HPDE6-E6E7 (cell line): Measurements from ENCODE around the gene ULK2.
"Not testable (repeated sequence)": the region's sequence is repeated elsewhere in the genome, so short reads cannot be mapped to it uniquely, and the experiment has no call there.

Experiments
- DNase-seq: peaks from one replicate; pipeline ENCODE4 v3.0.0; 2011; ENCODE audit warnings: missing footprints; ENCODE audit errors: extremely low spot score

ULK2 gene

DNA sequence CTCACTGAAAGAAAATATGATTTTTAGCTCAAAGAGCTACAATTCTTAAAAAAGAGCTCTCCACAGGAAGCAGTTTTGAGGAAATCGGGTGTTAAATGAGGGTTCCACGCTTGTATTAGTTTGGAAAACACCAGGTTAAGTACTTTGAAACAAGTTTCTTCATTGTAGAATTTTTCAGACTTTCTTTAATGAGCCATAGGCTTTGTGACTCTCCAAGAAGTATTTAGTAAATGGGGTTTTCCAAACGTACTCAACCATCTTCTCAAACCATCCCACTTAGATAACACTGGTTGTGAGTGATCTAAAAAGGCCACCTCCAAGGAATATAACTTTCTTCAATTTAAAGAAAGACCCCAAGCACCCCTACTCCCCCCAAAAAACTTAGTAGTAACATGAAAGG is 2.7 kb downstream of the ULK2 start:
- DNase-seq = no peak

DNA sequence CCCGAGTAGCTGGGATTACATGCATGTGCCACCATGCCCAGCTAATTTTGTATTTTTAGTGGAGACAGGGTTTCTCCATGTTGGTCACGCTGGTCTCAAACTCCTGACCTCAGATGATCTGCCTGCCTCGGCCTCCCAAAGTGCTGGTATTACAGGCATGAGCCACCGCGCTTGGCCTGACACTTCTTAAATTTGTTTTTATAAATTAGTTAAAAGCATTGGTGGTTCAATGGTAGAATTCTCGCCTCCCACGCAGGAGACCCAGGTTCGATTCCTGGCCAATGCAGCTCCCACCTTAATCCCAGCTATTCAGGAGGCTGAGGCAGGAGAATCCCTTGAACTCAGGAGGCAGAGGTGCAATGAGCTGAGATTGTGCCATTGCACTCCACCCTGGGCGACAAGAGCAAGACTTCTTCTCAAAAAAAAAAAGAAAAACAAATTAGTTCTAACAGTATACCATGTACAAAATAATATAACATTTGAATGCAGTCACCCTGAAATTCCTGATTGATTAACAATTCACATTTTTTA is 7.0 kb downstream of the ULK2 start:
- not testable (repeated sequence) for DNase-seq

DNA sequence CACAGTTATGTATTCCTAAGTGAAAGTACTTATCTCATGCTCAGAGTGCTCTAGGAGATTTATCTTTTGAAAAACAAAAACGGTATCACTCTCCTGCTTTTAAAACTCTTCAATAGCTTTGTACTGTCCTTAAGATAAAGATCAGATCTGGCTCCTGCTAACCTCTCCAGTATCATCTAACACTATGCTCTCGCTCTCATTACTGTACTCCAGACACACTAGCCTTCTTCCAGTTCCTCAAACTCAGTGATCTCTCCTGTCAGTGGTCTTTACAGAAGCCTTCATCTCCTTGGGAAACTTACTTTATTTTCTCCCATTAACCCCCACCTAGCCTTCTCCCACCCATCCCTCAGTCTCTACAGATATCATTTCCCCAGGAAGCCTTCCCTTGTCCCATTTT is 10.1 kb downstream of the ULK2 start:
- DNase-seq = no peak

DNA sequence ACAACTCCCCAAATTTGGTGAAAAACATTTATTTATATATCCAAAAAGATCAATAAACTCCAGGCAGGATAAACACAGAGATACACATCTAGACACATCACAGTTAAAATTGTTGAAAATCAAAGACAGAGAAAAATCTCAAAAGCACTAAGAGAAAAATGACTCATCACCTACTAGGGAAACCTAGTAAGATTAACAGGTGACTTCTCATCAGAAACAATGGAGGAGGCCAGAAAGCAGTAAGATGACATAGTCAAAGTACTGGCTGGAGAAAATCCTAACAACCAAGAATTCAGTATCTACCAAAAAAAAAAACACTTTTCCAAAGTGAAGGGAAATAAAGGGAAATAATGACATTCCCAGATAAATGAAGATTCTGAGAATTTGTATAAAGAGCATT is 33.8 kb downstream of the ULK2 start:
- DNase-seq = no peak

DNA sequence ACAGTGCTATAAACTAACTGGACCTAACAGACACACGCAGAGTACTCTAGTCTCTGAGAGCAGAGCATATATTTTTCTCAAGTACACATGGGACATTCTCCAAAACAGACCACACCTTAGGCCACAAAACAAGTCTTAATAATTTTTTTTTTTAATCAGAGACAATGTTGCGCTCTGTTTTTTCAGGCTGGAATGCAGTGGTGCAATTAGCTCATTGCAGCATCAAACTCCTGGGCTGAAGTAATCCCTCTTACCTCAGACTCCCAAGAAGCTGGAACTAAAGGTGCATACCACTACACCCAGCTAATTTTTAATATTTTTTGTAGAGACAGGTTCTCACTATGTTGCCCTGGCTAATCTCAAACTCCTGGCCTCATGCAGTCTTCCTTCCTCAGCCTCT is 37.7 kb downstream of the ULK2 start:
- DNase-seq = no peak

DNA sequence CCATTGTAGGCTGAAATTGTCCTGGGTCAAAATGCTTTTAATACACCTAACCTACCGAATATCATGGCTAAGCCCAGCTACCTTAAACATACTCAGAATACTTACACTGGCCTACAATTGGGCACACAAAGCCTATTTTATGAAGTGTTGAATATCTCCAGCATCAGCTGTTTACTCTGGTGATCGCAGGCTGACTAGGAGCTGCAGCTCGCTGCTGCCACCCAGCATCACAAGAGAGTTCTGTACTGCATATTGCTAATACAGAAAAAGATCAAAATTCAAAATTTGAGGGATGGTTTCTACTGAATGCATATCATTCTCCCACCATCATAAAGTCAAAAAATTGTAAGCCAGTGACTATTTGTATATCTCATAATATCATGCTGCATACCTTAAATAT is 55.3 kb downstream of the ULK2 start:
- no peak for DNase-seq

DNA sequence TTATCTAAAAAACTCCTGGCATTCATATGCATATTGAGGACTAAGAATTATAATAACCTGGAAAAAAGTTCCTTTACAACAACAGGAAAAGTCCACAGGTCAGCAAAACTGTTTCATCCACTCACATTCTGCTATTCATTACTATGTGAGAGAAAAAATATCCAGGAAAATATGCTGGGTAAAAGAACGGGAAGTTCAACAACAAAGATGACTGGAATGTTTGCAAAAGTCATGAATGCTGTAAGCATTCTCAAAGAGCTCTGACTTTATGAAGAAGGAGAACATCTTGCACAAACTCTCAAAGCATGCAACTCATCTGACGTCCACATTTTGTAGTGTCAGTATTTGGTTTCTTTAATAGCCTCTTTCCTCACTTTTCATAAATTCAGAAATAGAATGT is 62.7 kb downstream of the ULK2 start:
- DNase-seq = no peak

DNA sequence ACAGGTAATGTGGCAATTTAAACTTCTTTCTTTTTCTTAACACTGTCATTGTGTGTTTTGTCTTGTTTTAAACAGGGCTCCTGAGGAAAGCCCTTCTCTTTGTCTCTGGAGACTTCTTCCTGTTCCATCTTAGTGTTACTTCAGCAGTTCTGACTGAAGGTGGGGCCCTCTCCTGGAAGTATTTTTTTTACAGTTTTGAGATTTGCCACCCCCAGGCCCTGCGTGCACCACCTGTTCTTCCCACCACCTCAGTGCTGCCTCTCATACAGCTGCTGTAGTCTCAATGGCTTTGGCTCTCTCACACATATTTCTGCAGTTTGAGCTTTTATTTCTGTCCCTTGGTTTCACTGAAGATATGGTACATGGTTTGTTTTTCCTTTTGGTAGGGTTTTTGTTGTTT is 67.2 kb downstream of the ULK2 start:
- DNase-seq = no peak

DNA sequence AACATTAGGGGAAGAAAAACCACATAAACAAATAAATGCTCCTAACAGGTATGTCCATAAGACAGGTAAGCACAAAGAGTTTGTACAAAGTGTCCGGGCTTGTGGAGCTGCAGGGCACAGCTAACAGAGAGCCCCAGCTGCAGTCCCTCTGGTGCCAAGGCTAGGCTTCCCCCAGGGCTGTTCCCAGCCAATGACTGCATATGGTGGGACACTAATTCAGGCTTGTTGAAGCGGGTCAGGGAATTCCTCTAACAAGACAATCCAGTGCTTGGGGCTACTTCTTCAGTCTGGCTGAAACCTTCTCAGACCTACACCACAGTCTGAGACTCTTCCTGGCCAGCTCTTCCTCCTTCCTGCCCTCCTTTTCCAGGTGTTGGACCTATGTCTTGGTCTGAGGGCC is 67.9 kb downstream of the ULK2 start:
- peak; percentile 2 for DNase-seq

DNA sequence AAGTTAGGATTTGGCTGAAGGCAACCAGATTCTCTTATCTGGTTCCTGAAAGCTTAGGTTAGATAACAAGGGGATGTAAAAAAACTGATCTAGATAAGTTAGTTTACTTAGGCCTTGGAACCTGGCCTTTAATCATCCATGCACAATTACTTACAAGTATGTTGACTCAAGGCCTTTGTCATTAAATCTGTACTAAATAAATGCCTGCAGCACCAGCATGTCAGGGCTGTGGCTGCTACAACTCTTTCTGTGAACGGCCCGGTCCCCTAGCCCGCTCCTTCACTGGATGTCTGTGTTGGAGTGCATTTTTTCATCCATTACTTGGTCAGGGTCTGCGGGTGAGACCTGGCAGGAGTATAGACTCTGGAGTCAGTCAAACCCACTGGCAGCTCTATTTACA is 71.3 kb downstream of the ULK2 start:
- no peak for DNase-seq

DNA sequence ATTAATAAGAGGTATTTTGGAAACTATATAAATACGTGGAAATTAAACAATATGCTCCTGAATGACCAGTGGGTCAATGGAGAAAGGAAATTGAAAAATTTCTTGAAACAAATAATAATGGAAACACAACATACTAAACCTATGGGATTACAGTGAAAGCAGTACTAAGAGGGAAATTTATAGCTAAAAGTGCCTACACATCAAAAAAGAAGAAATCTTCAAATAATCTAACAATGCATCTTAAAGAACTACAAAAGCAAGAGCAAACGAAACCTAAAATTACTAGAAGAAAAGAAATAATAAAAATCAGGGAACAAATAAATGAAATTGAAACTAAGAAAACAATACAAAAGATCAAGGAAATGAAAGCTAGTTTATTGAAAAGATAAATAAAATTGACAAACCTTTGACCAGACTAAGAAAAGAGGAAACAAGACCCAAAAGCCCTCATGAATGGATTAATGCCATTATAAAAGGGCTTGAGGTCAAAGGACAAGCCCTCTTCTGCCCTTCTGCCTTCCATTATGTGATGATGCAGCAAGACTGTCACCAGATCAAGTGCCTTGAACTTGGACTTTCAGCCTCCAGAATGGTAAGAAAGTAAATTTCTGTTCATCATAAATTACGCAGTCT is 75.7 kb downstream of the ULK2 start:
- DNase-seq = no peak

DNA sequence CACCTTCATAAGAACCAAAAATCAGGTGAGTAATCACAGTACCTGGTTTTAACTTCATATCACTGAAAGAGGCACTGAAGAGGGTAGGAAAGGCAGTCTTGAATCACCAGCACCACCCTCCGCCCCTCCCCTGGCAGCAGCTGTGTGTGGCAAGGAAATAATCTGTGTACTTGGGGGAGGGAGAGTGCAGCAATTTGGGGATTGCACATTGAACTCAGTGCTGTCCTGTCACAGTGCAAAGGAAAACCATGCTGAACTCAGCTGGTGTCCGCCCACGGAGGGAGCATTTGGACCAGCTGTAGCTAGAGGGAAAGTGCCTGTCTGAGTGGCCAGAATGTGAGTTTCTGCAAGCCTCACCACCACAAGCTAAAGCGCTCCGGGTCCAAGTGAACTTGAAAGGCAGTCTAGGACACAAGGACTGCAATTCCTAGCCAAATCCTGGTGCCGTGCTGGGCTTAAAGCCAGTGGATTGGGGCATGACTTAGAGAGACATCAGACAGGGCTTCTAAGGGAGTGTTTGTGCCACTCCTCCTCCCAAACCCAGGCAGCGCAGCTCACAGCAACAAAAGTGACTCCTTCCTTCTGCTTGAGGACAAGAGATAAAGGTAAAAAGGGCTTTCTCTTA is 79.9 kb downstream of the ULK2 start:
- DNase-seq = no peak

DNA sequence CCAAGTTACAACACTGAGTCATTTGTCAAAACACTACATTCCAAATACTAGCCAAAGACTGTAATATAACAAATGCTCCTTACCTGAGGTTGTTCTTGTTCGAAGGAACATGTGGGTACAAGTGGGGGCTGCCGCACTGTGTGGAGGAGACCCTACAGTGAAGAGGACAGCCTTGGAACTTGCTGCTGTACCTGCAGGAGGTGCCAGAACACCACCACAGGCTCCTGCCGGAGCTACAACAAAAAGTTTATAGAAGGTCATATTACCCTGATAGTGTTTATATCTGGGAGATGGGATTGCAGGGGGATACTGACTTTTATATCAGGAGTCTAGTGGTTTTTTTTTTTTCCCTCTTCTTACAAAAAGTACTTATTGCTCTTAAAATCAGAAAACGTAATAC is 81.9 kb downstream of the ULK2 start:
- DNase-seq = no peak

DNA sequence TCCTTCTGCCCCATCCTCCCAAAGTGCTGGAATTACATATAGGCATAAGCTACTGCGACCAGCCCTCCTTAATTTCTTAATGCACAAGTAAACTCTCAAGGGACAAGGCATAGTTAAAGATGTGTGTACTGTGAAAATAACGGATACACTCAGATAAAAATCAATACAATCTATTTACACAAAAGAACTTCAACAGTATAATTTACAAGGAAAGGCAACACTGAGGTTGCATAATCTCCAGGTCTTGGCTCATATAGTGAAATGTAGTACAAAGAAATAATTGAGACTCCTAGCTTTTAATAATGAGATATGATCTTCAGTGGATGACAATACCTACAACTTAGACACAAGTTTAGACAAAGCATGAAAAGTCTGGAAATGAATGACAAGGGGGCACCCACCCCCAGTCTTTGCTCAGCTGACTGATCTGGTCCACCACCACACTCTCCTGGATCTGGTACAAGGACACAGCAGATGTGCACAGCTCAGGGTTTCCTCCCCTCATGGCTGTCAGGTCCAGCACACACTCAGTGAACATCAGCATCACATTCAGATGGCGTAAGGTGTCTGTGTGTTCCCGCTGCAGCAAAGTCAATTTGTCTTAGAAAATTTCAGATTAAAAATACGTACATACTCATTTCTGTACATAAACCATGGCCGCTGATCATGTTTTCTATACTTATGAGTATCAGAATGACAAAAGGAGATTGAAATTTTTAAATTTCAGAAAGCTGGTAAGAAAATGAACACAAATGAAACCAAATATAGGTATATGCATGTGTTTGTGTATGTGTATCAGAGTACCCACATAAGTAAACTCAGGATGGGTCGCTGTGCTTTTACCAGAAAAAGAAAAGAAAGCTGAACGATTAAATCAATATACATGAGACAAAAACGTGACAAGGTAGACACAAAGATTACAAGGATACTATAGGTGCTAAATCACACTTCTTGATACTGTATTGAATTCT is 86.0 kb downstream of the ULK2 start:
- no peak for DNase-seq

DNA sequence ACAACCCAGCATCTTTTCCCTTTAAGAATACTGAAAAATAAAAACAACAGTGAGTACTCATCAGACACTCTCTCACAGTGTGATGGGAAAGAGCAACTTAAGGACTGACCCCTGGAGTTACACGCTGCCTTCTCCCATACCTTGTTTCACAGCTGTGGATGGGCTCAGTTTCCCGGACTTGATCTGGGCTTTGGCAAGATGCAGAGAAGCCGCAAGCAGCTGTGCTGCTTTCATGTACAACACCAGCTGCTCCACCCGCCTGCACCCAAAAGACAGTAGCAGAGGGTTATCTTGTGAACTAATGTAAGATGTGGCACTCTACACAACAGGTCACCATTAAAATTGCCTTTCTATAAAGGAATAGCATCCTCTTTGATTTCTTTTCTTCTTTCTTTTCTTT is 86.9 kb downstream of the ULK2 start:
- no peak for DNase-seq

DNA sequence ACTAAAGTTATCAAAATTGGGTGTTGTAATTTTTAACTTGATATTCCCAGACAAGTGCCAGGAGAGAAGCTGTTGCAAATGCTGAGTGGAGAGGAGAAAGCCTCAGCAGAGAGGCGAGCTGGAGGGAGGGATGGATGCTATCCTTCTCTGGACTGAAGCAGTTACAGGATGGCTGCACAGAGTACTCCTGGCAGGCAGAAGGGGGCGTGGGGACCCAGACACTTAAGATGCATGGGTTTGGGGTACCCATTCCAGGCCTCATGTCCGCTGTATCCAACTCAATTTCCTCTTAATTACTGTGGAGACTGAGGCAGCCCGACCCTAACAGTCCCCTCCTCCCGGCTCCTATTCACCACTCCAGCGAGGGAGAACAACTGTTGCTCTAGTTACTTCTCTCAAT is 94.2 kb downstream of the ULK2 start:
- no peak for DNase-seq

DNA sequence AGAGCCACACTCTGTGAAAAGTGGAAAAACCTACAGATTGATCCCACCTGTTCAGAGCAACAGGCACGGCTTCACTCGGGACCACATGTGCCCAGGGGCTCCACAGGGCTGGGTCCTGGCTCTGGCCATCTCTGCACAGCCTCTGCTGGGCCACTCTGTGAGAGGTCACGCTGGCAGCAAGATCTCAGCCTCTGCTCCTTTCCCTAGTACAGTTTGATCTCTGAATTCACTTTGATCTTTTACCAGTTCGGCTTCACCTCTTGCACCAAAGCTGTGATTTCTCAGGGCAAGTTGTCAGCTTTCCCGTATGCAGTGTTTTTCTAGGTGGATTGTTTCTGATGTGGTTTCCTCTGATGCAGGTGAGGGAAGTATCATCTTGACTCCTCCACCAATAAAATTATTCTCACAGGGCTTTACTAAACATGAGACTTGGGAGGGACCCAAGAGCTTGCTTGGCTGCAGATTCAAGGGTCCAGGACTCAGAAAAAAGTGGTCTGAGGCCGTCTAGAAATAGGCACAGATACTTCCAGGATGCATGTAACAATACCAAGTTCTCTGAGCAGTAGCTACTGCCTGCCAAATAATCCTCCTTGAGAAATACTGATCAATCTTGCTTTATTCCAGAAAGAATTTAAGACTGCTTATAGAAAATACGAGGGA is 95.6 kb downstream of the ULK2 start:
- no peak for DNase-seq

DNA sequence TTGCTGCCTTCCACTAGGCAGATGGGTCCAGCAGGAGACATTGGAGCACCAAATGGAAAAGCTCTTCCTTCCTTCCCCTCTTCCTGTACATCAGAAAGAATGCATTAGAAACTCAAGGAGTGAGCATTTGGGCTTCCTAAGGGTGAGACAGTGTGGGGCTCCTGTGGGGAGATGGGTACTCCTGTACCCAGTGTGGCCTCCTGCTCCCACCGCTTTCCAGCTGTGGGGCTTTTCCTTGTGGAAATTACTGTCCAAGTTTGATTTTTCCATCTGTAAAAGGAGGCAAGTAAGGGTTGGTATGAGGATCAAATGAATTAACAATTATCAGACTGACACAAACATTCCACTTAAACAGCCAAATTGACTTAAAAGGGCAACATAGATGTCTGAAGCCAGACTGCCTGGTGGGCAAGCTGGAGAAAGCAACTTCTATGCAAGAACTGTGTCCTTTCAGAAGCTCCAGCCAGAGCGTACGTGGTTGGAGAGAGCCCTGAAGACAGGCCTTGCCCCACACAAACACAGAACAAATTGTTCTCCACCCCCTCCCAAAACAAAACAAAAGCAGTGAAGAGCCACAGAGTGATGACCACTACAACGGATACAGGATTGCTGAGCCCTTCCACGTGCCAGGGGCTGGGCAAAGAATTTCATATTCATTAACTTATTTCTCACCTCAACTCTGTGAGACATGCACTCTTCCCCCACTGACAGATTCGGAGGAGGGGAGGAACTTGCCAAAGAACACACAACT is 96.6 kb downstream of the ULK2 start:
- DNase-seq = no peak

DNA sequence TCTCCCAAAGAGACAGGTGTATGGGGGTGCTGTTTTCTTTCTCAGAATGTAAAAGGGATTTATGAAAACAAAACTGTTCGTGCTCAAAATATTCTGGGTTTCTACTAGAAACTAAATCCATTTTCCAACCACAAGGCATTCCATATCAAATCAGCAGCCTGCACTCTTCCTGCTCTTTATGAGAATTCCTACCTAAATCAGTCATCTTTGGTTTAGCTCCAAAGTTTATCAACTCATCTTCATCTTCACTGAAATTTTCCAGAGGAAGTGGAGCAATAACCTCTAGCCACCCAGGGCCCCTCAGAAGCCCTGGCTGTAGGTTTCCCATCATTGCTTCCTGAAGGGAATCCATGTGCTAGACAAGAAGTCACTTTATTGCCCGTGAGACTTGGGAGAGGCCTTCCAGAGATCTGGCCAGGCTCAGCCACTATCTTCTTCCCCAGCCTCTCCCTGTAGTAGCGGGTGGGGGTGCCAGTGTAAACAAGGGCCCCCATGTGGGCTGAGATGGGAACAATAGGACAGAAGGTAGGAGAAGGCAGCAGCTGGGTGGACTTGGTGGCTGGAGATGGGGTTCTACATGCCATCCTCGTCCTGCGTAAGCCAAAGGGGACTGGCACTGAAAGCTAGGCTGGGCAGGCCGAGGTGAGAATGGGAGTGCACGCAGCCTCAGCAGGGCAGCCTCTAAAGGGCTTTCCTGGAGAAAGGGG is 97.6 kb downstream of the ULK2 start:
- no peak for DNase-seq

DNA sequence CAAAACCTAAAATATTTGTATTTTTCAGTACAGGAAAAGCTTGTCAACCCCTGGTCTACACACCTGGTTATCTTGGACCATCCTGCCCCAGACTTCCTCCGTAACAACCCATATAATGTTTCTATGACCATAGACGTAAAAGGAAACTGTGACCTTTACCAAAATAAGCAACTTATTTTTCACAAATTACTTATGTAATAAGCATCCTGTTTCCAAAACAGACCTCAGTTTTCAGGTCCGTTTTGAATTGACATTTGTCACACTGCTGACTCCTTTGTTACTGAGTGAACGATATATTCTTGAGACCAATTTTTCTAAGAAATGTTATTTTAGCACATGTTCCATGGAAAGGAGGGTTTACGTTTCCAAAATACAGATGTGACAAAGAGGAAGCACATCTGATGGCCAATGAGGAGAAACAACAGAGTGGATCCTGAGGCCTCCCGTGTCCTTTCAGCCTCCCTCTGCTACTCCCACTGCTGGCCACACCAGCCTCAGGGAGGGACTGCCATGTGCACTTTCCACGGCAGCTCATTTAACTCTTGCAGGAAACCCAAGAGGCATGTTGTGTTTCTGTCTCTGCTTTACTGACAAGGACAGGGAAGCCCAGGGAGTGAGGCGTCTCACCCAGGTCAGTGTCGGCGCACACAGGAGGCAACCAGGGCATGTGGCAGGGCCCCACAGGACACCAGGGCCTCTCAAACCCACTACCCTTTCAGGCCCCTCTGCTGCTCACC is 99.5 kb downstream of the ULK2 start:
- DNase-seq = no peak
